GM15510 (cell line): ENCODE measurements around the gene HOXD12.

Experiments
- POLR2A ChIP-seq: IDR thresholded peaks from 3 replicates; pipeline ENCODE4 v1.6.1; 2011; ENCODE audit warnings: borderline replicate concordance; ENCODE audit not compliant: insufficient read length; ENCODE audit errors: extremely low read depth

Gene HOXD12

DNA sequence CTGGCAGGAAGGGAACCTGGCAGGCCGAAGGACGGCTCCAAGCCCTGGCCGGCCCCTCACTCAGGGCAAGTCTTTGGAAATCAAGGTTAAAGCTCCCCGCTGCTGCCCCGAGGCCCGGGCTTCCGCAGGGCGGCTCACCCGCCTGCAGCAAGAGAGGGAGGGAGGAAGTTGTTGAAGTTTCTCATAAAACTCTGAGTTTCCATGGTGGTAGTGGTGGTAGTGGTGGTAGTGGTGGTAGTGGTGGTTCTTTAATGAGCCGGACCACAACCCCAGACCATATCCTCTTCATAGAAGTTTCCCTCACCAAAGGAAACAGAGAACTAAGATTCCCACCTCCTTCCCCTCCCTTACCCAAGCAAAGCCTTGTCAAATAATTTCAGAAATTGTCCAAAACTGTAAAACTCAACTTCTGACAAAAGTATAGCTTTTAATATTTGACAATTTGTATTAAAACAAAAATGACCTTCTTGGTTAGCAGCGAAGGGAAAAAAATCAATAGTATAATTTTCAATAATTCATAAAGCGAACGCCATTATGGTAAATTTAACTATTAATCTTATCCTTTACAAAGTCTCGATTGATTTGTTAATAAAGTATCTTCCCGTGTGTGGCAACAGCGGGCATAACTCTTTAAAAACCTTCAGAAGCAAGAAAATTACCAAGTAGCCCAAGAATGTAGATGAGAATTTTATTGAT lies 15.5 kb downstream of the HOXD12 start:
- no peak for TF ChIP-seq POLR2A

DNA sequence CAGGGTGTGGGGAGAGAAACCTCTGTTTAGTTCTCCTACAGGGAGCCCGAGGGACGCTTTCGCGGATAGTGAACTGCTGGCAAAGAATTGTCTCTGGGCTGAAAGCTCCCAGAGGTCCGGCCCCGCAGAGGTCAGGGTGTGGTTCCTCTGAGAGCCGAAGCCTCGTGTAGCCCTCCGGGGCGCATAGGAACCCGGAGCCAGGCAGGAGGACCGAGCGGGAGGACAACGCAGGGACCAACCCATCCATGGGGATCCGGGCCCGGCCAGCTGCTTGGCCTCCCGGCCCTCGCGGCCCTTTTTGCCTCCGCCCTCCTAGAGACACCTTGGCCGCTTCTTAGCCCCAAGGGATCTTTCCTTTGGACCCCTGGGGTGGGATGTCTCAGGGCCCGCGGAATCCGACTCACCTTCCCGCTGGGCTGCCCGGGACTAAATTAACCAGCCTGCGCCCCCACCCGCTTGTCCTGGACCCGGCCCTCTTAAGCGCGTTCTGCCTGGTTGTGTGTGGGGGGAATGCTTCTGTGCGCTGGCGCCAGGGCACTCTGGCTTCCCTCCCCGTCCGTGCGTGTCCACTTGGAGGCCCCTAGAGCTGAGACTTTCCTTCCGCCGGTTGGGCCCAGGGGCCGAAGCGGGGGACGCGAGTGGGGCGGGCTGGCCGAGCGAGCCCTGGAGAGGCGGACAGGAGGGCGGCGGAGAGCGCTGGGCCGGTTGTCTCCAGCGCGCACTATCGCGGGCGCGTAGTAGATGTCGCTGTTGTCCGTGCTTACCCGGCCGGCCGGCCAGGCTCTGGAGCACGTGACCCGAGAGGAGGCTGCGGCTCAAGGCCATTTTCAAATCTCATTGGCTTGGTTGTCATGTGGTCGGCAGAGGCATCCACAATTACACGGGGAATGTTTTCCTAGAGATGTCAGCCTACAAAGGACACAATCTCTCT lies 16.6 kb downstream of the HOXD12 start, which contains the start of gene HOXD10:
Gene HOXD10, plus strand, starts transcription at position 896 of the 931 bp plus-strand sequence. CDS start 56 bp downstream, outside the sequence.
- no peak for TF ChIP-seq POLR2A

DNA sequence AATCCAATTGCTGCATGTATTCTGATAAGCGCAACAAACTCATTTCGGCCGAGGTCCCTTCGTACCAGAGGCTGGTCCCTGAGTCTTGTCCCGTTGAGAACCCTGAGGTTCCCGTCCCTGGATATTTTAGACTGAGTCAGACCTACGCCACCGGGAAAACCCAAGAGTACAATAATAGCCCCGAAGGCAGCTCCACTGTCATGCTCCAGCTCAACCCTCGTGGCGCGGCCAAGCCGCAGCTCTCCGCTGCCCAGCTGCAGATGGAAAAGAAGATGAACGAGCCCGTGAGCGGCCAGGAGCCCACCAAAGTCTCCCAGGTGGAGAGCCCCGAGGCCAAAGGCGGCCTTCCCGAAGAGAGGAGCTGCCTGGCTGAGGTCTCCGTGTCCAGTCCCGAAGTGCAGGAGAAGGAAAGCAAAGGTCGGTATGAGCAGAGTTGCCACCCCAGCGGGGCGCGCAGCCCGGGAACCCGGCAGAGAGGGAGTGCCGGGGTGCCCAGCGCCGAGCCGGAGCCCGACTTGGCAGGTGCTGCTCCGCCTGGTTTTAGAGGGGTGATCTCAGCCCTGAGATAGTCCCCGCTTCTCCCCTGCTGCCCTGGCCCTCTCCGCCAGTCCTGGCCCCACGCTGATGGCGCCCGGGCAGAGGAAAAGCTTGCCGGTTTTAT lies 17.7 kb downstream of the HOXD12 start:
- TF ChIP-seq POLR2A = no peak

DNA sequence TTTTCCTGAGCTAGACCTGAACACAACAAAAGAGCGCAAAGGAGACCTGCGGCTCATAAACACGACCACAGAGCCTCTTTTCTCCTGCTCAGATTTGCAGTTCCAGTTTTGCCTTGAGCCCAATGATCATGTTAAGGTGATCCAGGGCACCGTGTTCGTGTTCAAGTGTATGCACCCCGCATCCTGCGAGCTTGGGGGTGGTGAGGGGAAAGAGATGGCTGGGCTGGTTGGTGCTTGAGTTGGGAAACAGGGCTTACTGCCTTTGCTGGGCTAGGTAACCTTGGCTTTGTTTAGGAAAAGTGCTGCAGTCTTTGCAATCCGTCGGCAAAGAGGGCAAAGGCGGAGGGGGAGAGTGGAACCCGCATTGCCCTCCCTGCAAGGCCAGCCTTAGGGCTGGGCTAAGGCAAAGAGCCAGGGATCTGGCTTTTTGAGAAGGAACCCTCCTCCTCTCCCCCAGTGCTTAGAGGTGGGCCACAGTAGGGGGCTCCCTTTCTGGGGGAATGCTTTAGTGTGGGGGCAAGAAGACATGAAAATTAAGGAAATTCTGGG lies 18.3 kb downstream of the HOXD12 start:
- no peak for TF ChIP-seq POLR2A

DNA sequence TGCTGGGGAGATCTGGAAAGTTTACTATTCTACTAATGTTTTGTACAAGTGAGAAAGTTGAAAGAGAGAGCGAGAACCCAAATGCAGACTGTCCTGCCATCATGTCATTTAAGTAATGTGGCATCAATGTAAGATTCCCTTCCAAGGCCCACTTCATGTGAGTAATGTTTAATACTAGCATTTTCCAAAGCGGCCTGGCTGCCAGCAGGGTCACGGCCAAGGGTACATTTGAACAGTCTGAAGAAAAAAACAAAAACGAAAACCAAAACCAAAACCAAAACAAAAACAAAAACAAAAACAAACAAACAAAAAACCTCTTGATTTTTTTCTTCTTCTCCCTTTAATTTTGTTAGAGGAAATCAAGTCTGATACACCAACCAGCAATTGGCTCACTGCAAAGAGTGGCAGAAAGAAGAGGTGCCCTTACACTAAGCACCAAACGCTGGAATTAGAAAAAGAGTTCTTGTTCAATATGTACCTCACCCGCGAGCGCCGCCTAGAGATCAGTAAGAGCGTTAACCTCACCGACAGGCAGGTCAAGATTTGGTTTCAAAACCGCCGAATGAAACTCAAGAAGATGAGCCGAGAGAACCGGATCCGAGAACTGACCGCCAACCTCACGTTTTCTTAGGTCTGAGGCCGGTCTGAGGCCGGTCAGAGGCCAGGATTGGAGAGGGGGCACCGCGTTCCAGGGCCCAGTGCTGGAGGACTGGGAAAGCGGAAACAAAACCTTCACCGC lies 19.2 kb downstream of the HOXD12 start:
- TF ChIP-seq POLR2A = no peak

DNA sequence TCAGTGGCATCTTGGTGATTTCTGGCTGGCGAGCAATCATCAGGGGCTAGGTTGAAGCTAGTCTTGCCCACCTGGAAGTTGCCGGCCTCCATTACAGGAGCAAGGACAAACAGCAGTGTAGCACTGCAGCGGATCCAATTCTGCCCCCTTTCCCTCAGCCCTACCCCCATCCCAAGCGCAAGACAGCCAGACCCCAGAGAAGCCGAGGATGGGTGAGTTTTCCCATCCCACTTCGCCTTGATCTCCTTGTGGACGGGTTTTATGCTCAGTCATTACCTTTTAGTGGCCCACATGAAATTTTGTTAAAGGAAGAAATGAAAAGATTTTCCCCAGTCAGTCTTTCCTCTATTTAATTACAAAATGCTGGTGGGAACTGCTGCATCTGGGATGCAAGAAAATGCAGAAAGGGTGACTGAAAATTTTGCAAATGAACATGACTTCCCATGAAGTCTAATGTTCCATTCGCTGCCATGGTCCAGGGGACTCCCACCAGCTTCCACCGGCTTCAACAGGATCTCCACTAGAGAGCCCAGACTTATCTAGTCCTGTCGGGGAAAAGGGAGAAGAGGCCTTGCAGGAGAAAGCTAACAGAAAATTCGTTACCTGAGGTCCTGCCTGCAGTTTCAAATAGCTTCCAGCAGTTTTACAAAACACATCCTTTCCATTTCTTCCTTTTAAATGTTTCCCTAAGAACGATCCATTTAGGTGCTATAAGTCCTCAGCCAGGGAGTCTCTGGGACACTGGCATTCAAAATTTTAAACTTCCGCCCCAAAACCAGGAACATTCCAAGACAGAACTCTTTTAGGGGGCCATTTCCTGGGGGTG lies 21.0 kb downstream of the HOXD12 start:
- no peak for TF ChIP-seq POLR2A

DNA sequence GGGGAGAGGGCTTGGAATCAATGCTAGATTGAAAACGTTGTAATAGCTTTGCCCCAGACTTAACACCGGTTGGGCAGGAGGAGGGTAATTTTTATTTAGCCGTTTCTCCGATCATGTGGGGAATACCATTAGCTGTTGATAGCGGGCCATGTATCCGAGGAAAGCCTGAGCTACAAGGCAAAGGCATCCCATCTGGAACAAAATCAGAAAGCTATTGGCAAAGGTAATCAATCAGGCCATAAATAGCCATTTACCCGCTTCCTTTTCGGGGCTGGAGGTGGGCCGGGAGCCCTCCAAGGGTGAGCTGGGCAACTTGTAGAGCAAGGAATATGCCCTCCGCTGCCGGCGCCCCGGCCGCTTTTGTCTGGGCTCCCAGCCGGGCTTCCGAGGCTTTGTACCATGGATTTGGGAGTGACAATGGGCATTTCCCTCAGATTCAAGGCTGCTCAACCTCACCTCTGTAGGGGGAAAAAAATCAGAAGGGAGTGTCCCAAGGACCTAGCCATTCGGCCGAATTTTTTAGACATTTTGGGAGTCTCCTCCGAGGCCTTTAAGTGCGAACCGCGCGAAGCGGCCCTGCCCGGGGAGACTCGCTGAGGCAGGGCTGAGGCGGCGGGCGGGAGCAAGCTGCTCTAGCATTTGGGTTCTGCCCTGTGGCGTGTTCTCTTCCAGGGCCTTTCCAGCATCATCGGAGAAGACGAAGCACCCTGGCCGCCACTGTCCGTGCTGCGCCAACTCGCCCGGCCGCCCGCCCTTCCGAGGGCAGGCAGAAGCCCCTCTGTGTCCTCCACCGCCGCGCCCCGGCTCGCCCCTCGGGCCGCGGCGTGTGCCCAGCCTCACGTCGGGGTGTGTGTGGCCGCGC lies 21.8 kb downstream of the HOXD12 start:
- no peak for TF ChIP-seq POLR2A

DNA sequence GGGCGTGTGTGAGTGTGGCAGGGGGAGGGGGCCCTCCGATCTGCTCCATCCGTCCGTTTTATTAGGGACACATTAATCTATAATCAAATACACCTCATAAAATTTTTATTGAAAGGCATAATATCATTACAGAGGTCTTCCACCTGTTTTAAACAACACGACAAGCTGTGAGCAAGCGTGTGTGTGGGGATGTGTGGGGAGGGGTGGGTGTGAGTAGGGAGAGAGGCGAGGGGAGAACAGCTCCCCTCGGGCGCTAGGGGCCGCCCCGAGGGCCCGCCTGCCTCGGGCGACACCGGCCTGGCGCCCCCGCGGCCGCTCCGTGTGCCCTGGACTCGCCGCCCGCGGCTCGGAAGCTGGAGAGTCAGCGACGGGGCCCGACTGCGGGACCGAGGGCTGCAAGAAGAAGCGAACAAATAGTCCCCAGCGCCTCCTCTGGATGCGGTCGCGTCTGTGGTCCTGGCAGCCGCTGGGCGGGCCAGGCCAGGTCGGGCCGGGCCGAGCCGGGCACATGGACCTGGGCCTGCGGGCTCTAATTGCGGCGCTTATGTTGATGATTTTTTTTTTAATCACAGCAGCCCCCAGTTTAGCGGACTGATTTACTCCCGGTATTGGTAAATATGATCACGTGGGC lies 22.6 kb downstream of the HOXD12 start:
- no peak for TF ChIP-seq POLR2A

DNA sequence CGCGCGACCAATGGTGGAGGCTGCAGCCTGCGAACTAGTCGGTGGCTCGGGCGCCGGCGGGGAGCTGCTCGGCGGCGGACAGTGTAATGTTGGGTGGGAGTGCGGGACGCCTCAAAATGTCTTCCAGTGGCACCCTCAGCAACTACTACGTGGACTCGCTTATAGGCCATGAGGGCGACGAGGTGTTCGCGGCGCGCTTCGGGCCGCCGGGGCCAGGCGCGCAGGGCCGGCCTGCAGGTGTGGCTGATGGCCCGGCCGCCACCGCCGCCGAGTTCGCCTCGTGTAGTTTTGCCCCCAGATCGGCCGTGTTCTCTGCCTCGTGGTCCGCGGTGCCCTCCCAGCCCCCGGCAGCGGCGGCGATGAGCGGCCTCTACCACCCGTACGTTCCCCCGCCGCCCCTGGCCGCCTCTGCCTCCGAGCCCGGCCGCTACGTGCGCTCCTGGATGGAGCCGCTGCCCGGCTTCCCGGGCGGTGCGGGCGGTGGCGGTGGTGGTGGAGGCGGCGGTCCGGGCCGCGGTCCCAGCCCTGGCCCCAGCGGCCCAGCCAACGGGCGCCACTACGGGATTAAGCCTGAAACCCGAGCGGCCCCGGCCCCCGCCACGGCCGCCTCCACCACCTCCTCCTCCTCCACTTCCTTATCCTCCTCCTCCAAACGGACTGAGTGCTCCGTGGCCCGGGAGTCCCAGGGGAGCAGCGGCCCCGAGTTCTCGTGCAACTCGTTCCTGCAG lies 23.3 kb downstream of the HOXD12 start, which contains the start of gene HOXD9:
Gene HOXD9, plus strand, starts transcription at position 37 of the 728 bp plus-strand sequence. Its CDS starts 50 bp downstream, at position 87.
- TF ChIP-seq POLR2A = no peak

DNA sequence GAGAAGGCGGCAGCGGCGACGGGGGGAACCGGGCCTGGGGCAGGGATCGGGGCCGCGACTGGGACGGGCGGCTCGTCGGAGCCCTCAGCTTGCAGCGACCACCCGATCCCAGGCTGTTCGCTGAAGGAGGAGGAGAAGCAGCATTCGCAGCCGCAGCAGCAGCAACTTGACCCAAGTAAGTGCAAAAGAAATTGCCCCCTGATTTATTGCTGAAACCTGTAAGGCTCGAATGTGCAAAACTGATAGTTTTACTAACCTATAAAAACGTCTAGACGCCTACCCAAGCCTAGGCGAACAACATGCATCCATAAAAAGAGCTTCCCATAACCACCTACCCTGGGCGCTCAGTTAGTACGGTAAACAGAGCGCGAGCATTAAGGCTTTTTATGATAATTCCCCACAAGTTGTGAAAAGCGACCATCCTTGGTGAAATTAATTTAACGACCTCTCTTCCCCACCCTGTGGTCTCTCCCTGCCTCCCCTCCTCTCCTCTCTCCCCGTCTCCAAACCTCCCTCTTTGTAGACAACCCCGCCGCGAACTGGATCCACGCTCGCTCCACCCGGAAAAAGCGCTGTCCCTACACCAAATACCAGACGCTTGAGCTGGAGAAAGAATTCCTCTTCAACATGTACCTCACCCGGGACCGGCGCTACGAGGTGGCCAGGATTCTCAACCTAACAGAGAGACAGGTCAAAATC lies 24.0 kb downstream of the HOXD12 start:
- no peak for TF ChIP-seq POLR2A
